GM21447 (cell line): ENCODE results near the gene HCRTR1.

Experiments used
- ATAC-seq: cut with Tn5 transposase; IDR thresholded peaks from one replicate; pipeline ENCODE4 v1.9.1; 2021; ENCODE audit not compliant: unreplicated experiment

HCRTR1 gene

DNA sequence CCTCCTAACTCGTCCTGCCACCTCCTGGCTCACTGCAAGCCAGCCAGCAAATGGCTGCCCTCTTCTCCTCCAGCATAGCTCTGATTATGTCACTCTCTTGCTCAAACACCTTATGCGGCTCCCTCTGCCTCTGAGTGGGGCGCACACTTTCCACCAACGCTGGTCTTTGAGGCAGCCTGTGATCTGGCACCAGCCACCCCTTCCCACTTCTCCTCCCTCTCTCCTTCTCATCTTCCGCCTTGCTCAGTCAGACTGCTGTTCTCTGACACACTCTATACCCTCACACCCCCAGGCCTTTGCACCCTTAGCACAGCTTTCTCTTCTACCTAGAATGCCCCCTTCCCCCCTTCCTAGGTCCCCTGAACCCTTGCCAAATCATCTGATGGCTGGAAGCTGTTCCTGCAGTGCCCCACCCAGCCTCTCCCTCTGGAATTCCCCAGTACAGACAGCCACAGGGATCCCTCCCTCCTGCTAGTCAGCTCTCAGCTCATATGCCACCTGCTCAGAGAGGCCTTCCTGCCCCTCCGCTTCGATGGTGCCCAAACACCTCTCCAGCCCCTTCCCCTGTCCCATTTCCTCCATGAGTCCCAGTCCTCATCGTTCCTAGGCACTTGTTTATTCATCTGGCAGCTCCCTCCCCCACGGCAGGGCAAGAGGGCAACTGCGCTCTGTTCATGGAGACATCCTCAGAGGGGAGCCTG is 48.9 kb downstream of the HCRTR1 start:
- ATAC-seq = no peak

DNA sequence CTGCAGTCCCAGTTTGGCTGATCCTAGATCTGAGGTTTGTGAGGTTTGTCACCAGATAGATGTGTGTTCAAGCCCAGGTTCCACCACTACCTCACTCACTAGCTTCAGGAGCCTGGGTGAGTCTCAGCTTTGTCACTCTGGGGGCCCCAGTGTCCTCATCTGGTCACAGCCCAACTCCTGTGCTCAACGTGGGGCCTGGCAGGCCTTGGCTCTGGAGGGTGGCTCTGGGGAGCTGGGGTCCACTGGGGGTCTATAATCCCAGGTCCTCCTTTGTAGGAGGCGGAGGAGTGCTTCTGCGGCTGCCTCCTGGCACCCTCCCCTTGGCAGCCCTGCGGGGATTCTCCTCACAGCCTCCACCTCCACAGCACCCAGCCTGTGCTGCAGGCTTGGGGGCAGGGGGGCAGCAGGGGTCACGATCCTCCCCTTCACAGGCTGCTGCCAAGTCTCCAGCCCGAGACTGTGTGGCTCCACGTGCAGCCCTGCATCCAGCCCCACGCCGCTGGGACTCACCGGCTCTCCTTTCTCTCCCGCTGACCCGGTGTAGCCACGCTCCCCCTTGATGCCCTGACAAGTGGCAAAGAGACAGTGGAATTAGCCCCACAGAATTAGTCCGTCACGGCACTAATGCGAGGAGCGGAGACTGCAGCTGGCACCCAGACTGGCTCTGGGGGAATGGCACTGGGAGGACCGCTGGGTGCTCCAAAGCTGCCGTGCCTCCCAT is 49.7 kb downstream of the HCRTR1 start:
- ATAC-seq = no peak

DNA sequence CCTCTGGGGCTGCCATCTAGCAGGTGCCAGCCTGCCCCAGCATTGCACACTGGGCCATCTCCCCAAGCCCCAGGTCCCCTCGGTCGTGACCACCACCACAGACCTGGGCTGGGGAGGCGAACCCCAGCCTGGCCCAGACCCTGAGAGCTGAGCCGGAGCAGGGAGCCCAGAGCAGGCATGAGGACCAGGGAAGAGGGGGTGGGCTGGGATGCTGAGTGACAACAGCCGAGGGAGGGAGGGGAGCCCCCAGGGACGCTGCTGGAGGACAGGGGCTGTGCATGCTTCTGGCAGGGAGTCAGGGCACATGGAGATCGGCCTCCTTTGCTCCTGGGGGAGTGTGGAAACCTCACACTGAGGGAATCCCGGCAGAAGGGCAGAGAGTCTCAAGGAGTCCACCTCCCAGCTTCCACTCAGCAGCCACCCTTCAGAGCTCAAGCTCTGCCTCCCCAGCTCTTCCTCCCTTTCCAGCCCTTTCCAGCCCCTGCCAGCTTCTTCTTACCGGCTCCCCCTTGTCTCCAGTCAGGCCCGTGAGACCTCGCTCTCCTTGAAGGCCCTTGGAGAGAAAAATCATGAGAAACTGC is 50.9 kb downstream of the HCRTR1 start:
- no peak for ATAC-seq

DNA sequence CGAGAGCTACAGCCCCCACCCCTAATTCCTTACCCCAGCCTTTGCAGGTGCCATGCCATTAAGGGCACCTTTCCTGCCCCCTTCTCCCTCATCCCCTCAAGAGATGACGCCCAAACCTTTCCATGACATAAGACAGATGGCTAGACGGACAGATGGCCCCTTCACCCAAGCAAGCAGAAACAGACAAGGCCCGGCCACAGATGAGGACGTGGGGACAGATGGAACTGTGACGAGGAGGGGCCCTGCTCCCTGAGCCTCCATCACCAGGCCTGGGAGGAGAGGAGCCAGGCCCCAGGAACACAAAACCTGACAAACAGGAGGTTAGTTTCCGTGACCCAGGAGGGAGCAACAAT is 51.9 kb downstream of the HCRTR1 start:
- no peak for ATAC-seq

DNA sequence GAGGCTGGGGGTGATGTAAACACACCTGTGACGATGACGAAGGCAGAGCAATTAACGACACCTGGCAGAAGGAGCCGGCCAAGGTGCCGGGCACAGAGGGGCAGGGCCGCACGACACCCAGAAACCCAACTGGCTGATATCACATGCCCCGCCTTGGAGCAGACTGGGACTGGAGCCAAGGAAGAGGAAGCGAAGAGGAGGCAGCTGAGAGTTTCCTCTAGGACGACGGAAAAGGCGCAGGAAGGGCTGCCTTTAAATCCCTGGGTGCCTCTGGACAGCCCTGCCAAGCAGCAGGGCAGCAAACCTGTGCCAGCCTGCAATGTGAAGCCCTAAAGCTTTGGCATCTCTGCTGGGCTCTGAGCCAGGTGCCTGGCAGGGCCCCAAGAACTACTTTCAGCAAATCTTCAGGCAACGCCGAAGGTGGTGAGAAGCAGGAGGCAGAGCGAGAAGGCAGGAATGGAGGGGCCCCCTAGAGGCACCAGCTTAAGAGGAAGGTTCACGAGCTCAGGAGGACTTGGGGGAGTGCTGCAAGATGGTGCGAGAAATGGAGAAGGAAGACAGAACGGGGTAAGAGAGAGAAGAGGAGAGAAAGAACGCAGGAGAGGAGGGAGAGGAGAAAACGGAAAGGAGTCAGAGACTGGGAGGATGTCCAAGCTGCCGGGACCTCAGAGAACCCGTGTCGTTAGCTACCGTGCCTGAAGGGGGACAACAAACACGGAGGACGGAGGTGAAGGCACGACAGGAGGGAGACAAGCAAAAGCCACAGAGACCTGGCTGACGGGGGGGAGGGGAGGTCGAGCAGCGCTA is 52.5 kb downstream of the HCRTR1 start:
- ATAC-seq = no peak

DNA sequence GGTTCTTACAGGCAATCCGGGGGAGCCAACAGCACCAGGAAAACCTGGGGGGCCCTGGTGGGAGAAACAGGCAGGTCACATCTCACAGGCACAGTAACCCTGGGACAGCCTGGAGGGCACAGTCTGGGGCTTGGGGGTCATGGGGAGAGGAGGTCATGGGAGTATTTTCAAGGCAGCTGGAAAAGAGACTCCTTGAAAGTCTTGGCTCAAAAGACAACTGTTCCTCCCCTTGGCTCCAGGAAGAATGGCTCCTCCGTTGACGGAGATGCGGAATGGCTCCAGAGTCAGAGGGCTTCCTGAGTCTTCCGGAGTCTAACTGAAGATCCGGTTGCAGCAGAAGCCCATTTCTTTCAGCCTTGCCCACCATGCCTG is 53.1 kb downstream of the HCRTR1 start:
- ATAC-seq = no peak

DNA sequence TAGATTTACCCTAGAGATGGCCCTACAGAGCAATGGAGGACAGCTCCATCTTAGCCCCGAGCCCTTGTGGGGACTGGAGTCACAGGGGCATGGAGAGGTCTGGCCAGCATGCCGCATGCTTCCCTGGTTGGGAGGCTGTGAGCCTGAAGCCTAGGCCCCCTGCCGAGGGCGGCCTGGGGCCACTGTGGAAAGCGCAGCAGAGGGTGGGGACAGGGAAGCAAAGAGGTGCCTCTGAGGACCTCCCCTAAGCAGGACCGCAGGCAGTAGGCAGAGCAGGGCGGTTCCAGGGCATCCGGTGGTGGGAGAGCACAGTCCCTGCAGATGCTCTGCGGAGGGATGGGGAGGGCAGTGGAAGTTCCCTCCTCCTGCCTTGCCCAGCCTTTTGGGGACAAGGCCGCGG is 53.7 kb downstream of the HCRTR1 start:
- no peak for ATAC-seq

DNA sequence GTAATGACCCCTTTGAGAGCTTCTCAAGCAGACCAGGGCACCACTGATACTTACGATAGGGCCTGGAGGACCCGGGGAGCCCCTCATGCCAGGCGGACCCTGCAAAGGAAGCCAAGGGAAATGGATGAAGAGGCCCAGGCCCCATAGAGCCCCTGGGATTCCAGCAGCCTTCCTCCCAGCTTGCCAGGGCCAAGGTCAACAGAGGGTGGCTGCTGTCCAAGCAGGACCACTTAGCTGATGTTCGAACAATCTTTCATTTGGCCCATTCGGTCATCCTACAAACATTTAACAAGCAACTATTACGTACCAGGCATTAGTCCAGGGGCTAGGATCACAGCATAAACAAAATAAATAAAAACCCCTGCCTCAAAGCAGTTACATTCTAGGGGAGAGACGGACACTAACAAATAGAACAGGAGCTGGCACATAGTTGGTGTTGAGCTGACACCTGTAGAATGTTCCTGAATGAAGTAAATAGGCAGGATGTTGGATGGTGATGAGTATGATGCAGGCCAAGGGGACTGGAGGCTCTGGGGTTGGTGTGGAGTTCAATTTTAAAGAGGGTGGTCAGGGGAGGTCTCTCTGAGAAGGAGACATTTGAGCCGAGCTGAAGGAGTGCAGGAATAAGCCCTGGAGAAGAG is 54.2 kb downstream of the HCRTR1 start:
- no peak for ATAC-seq

DNA sequence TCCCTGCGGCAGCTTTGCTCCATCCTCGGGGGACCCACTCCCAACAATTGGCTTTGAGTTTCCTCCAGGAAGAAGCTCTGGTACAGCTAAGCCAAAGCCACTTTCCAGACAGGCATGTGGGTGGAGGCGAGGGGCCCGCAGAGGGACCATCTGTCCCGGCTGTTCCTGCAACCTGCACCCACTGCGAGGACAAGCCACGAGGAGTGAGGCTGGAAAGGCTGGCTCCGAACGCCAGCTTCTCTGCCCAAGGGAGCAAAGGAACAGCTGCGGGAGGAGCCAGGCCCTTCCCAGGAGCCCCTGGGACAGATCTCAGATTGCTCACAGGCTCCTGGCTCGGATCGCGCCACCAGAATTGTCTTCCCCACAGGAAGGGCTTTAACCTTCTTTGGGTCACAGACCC is 55.5 kb downstream of the HCRTR1 start:
- ATAC-seq = no peak

DNA sequence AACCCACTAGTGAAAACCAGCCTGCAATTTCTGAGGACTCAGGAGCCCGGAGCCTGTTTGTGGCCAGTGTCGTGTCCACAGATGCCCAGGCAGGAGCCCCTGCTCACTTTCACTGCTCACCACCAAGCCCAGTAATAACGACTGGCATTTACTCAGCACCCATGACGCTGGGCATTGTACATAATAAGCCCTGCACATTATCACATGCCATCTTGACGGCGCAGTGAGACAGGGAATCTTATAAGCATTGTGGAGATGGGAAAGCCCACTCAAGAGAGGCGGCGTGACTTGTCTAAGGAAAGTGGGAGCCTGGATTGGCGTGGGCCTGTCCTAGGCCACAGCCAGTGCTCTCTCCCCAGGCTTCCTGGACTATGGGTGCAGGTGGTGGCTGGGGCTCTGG is 55.9 kb downstream of the HCRTR1 start:
- ATAC-seq = no peak

DNA sequence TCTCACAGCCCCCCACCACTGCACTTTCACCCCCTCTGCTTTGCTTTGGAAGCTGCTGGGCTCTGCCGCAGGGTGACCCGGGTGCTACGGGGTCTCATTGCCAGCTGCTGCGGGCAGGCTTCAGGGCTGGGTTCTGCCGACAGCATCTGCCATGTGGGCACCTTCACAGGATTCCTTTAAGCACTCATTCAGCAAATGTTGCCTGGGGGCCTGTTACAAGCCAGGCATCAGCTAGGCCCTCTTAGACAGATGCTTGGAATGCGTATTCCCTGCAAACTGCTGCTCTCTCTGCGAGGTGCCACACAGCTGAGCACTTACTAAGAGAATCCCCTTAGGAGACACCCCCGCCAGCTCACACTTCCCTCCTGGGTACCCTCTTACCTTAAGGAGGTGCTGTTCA is 57.1 kb downstream of the HCRTR1 start:
- ATAC-seq = no peak

DNA sequence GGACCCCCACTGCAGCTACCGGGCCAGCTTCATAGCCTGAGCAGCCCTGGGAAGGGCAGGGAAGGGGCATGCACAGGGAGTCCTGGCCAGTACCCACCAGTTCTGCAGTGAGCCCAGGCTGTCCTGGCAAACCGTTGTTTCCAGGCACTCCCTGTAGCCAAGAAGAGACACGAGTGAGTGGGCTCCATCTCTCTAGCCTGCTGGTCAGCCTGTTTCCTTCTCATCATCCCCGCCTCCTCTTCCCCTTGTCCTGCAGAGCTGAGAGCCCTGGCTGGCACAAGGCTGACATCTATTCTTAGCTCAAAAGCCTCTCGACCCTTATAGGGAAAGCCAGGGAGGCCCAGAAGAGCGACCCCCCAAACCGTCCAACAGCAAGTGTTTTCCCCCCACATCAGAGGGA is 57.7 kb downstream of the HCRTR1 start:
- no peak for ATAC-seq

DNA sequence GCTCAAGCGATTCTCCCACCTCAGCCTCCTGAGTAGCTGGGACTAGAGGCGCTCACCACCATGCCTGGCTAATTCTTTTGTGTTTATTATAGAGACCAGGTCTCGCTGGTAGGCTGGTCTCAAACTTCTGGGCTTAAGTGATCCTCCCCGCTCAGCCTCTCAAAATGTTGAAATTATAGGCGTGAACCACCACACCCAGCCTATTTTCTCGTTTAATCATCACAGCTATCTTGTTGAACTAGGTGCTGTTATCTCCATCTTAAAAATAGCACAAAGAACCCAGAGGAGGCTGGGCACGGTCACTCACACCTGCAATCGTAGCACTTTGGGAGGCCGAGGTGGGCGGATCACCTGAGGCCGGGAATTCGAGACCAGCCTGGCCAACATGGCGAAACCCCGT is 58.3 kb downstream of the HCRTR1 start:
- ATAC-seq = no peak
